Hair follicular keratinocyte (primary cell): ENCODE data around the gene PPIP5K1. TPM values are rescaled to one million over a fixed set of nuclear protein-coding genes. Genes with fewer than 3 reads are reported as not detected.

Experiments used
- total RNA-seq: library from RNA; depleted of rRNA; stranded (reverse); fragments of >200 nt; gene quantifications from 2 replicates; pipeline ENCODE4 v1.2.3, GENCODE V29; 2015

PPIP5K1 gene
- total RNA-seq = 17.5 and 18.7 TPM in 2 replicates

GRCh38 chr15:43589778-43590466, at the start of gene PPIP5K1:
TSS of gene PPIP5K1 (minus strand) at chr15:43590208. CDS start at chr15:43584504, 5,704 bp downstream.

GRCh38 chr15:43618700-43619099, 28.7 kb upstream of the PPIP5K1 start, which contains the start of gene STRC:
TSS of gene STRC (minus strand) at chr15:43618800. CDS start at chr15:43618722, 78 bp downstream.

GRCh38 chr15:43593328-43594190, 3.6 kb upstream of the PPIP5K1 start, which contains the start of gene CKMT1B:
TSS of gene CKMT1B (plus strand) at chr15:43594027. CDS start at chr15:43594219, 192 bp downstream.

GRCh38 chr15:43517354-43518196, 72.4 kb downstream of the PPIP5K1 start, which contains the start of gene MAP1A:
TSS of gene MAP1A (plus strand) at chr15:43517608. CDS start at chr15:43521474, 3,866 bp downstream.

GRCh38 chr15:43492673-43493601, 97.1 kb downstream of the PPIP5K1 start, which contains the start of gene TP53BP1:
TSS of gene TP53BP1 (minus strand) at chr15:43493156. CDS start at chr15:43493043, 113 bp downstream.

Other genes starting within 250 kb of the PPIP5K1 start
- 12.5 and 13.9 TPM in 2 replicates for gene ZSCAN29, start 219.2 kb downstream of the PPIP5K1 start, total RNA-seq
- gene TUBGCP4, start 219.1 kb downstream of the PPIP5K1 start, total RNA-seq = 13.5 and 20.8 TPM in 2 replicates
- 16.7 and 18.3 TPM in 2 replicates for gene TP53BP1, start 97.1 kb downstream of the PPIP5K1 start, total RNA-seq
- 0.39 and 0.42 TPM in 2 replicates for gene MAP1A, start 72.6 kb downstream of the PPIP5K1 start, total RNA-seq
- gene CKMT1B, start 3.8 kb upstream of the PPIP5K1 start, total RNA-seq = 87.1 and 108 TPM in 2 replicates
- 0.49 TPM in 1 of 2 replicates, not detected in the other for gene STRC, start 28.6 kb upstream of the PPIP5K1 start, total RNA-seq
- gene CATSPER2, start 58.6 kb upstream of the PPIP5K1 start, total RNA-seq = 0.46 and 0.78 TPM in 2 replicates
- 89.3 and 94.9 TPM in 2 replicates for gene CKMT1A, start 103.7 kb upstream of the PPIP5K1 start, total RNA-seq
- 278 and 441 TPM in 2 replicates for gene PDIA3, start 156.2 kb upstream of the PPIP5K1 start, total RNA-seq
- gene ELL3, start 186.8 kb upstream of the PPIP5K1 start, total RNA-seq = 2.3 and 7.2 TPM in 2 replicates
- gene SERF2, start 202.1 kb upstream of the PPIP5K1 start, total RNA-seq = 832 and 948 TPM in 2 replicates
- gene SERINC4, start 210.0 kb upstream of the PPIP5K1 start, total RNA-seq = not detected in 2 replicates
- 12.9 and 14.4 TPM in 2 replicates for gene HYPK, start 210.4 kb upstream of the PPIP5K1 start, total RNA-seq
- gene MFAP1, start 234.5 kb upstream of the PPIP5K1 start, total RNA-seq = 15.4 and 20.7 TPM in 2 replicates
- gene WDR76, start 236.8 kb upstream of the PPIP5K1 start, total RNA-seq = 6.6 and 14.5 TPM in 2 replicates